ENCODE results near the gene LIX1L. TPM values are rescaled to one million over a fixed set of nuclear protein-coding genes. Genes with fewer than 3 reads are reported as not detected.

The LIX1L gene
- total and polyA plus RNA-seq, 2 donors (not counting 1 experiment from before 2014, with no cell fraction given) = 14.4 to 31.7 TPM

GRCh38 chr1:145990249-145990855 is 32.5 kb upstream of the LIX1L start:
- ATAC-seq (ENCODE audit: low read depth) = no peak
- no peak overlapping the region for H2AFZ ChIP-seq (ENCODE audit: insufficient read depth, low read depth, low read length, poor library complexity, severe bottlenecking)
- H3K4me3 ChIP-seq (ENCODE audit: control extremely low read depth in 1 of 5, extremely low read depth in 1 of 5, insufficient read depth in 1 of 5, low read depth in 2 of 5, low read length in 4 of 5) = no peak overlapping the region
- ChIA-PET CTCF (interaction anchor here (0.6 to 14.8 kb wide), 3 partner anchors 9 to 98 kb away, joined by 3 to 207 read pairs (median 135); no protein-coding TSS in a partner anchor), POLR2A (interaction anchor here (0.7 to 12.1 kb wide), 3 partner anchors 12 to 33 kb away, joined by 5 to 131 read pairs (median 14); partner anchors contain the start of gene LIX1L)
- Mint-ChIP-seq H3K27me3 (no peaks in the 10 kb centered on the region), H3K27ac (peak overlapping the region; percentile 58), H3K4me3 (no peak overlapping the region), H3K9me3 (ENCODE audit: insufficient read depth) (no peaks in the 10 kb centered on the region), H3K4me1 (peaks cover 76% of the 10 kb centered on the region)
- peaks cover 36% of the 10 kb centered on the region for H3K79me2 ChIP-seq (ENCODE audit: control insufficient read depth, insufficient read depth, low read length)
- no peak for TF ChIP-seq CTCF (IDR thresholded peaks at IDR 0.05)
- TF ChIP-seq EZH2 (IDR thresholded peaks at IDR 0.05; ENCODE audit: borderline replicate concordance, insufficient read depth, low read depth, low read length, poor library complexity, severe bottlenecking) = no peak
- DNase-seq = no peak
- no peaks in the 10 kb centered on the region for H3K9me3 ChIP-seq (ENCODE audit: control extremely low read depth in 1 of 3, control insufficient read depth in 2 of 3, insufficient read depth in 1 of 3, low read length in 2 of 3)
- 100% methylated on average over 2 of the region's 7 CpGs for WGBS (ENCODE audit: insufficient coverage)
- no peak overlapping the region for H3K4me2 ChIP-seq (replicated peaks; ENCODE audit: low read depth, low read length, poor library complexity, severe bottlenecking)
- no peak overlapping the region for H3K9ac ChIP-seq (ENCODE audit: low read length)
- peaks cover 50 to 56% of the 10 kb centered on the region in 2 donors for H3K4me1 ChIP-seq (ENCODE audit: control insufficient read depth in 2 of 2, insufficient read depth in 2 of 2, low read length in 2 of 2)
- H3K36me3 ChIP-seq (replicated peaks in 1 of 2; ENCODE audit: control extremely low read depth in 1 of 2, control insufficient read depth in 1 of 2, extremely low read depth in 1 of 2, insufficient read depth in 2 of 2, low read length in 1 of 2) = peaks cover 12 to 32% of the 10 kb centered on the region in 2 experiments
- peaks cover 30% of the 10 kb centered on the region for H4K20me1 ChIP-seq (ENCODE audit: control insufficient read depth, insufficient read depth, low read length, poor library complexity, severe bottlenecking)
- H3K27ac ChIP-seq (ENCODE audit: low read length in 2 of 2) = peak overlapping the region in 1 of 2 donors; percentile 49
- intact Hi-C loops (cut with micrococcal nuclease) = no loop called here
- no peaks in the 10 kb centered on the region for H3K27me3 ChIP-seq (replicated peaks in 1 of 4; ENCODE audit: control extremely low read depth in 1 of 4, control insufficient read depth in 3 of 4, insufficient read depth in 4 of 4, low read length in 3 of 4)

GRCh38 chr1:145988773-145989172 is 31.0 kb upstream of the LIX1L start:
- Histone ChIP-seq H4K20me1 (ENCODE audit: control insufficient read depth, insufficient read depth, low read length, poor library complexity, severe bottlenecking) (peaks cover 15% of the 10 kb centered on the region), H3K4me3 (ENCODE audit: control extremely low read depth in 1 of 5, extremely low read depth in 1 of 5, insufficient read depth in 1 of 5, low read depth in 2 of 5, low read length in 4 of 5) (no peak overlapping the region), H3K27ac (ENCODE audit: low read length in 2 of 2) (peak overlapping the region in 1 of 2 donors; percentile 62), H3K27me3 (replicated peaks in 1 of 4; ENCODE audit: control extremely low read depth in 1 of 4, control insufficient read depth in 3 of 4, insufficient read depth in 4 of 4, low read length in 3 of 4) (no peaks in the 10 kb centered on the region), H3K79me2 (ENCODE audit: control insufficient read depth, insufficient read depth, low read length) (peaks cover 31% of the 10 kb centered on the region), H3K9me3 (ENCODE audit: control extremely low read depth in 1 of 3, control insufficient read depth in 2 of 3, insufficient read depth in 1 of 3, low read length in 2 of 3) (no peaks in the 10 kb centered on the region), H3K36me3 (replicated peaks in 1 of 2; ENCODE audit: control extremely low read depth in 1 of 2, control insufficient read depth in 1 of 2, extremely low read depth in 1 of 2, insufficient read depth in 2 of 2, low read length in 1 of 2) (peaks cover 2 to 16% of the 10 kb centered on the region in 2 experiments), H3K4me2 (replicated peaks; ENCODE audit: low read depth, low read length, poor library complexity, severe bottlenecking) (peak overlapping the region; percentile 13), H3K9ac (ENCODE audit: low read length) (no peak overlapping the region), H3K4me1 (ENCODE audit: control insufficient read depth in 2 of 2, insufficient read depth in 2 of 2, low read length in 2 of 2) (peaks cover 57 to 61% of the 10 kb centered on the region in 2 donors), H2AFZ (ENCODE audit: insufficient read depth, low read depth, low read length, poor library complexity, severe bottlenecking) (no peak overlapping the region)
- no peaks in the 10 kb centered on the region for H3K9me3 Mint-ChIP-seq (ENCODE audit: insufficient read depth)
- POLR2A ChIA-PET = interaction anchor here (0.5 to 12.1 kb wide), 5 partner anchors 8 to 47 kb away, joined by 3 to 131 read pairs (median 14); partner anchors contain the start of gene TXNIP
- DNase-seq (no peak), ATAC-seq (ENCODE audit: low read depth) (no peak)
- H3K27ac Mint-ChIP-seq = peak overlapping the region; percentile 62
- no CpG with 5 or more reads among the region's 5 CpGs for WGBS (ENCODE audit: insufficient coverage)
- intact Hi-C loops (cut with micrococcal nuclease) = no loop called here
- no peak overlapping the region for H3K4me3 Mint-ChIP-seq
- no peak for TF ChIP-seq EZH2 (IDR thresholded peaks at IDR 0.05; ENCODE audit: borderline replicate concordance, insufficient read depth, low read depth, low read length, poor library complexity, severe bottlenecking)
- TF ChIP-seq CTCF (IDR thresholded peaks at IDR 0.05) = no peak
- CTCF ChIA-PET = interaction anchor here (0.8 to 14.8 kb wide), 6 partner anchors 8 to 30 kb away, joined by 3 to 207 read pairs (median 5); partner anchors contain the start of genes ANKRD34A and POLR3GL
- H3K4me1 Mint-ChIP-seq = peaks cover 79% of the 10 kb centered on the region
- no peaks in the 10 kb centered on the region for H3K27me3 Mint-ChIP-seq
